ENCODE measurements around the gene STARD3.
"Not testable (repeated sequence)": the region's sequence is repeated elsewhere in the genome, so short reads cannot be mapped to it uniquely, and the experiment has no call there.

Gene STARD3

GRCh38 chr17:39695089-39695474 is 58.1 kb downstream of the STARD3 start:
- DNase-seq (ENCODE audit: low spot score) = no peak

- no peak for DNase-seq (ENCODE audit: low spot score)
These were observed 59.8 kb downstream of the STARD3 start for GRCh38 chr17:39696731-39697130.

- no peak for DNase-seq (ENCODE audit: low spot score)
These were observed 61.0 kb downstream of the STARD3 start for GRCh38 chr17:39697961-39698360.

GRCh38 chr17:39699157-39699817 is 62.3 kb downstream of the STARD3 start:
- not testable (repeated sequence) for DNase-seq (ENCODE audit: low spot score)

GRCh38 chr17:39699818-39700147 is 62.8 kb downstream of the STARD3 start, which contains the start of gene ERBB2:
Gene ERBB2, plus strand, starts transcription at chr17:39700064. Its CDS starts 175 bp downstream, at chr17:39700239.
- DNase-seq (ENCODE audit: low spot score) = no peak

GRCh38 chr17:39700148-39700987 is 63.4 kb downstream of the STARD3 start:
- no peak for DNase-seq (ENCODE audit: low spot score)

- DNase-seq (ENCODE audit: low spot score) = no peak
These were observed 64.3 kb downstream of the STARD3 start for GRCh38 chr17:39701012-39701783.

GRCh38 chr17:39701784-39702422 is 65.0 kb downstream of the STARD3 start:
- no peak for DNase-seq (ENCODE audit: low spot score)

- DNase-seq (ENCODE audit: low spot score) = no peak
These were observed 66.3 kb downstream of the STARD3 start for GRCh38 chr17:39702901-39703893.

- no peak for DNase-seq (ENCODE audit: low spot score)
These were observed 67.0 kb downstream of the STARD3 start for GRCh38 chr17:39703913-39704312.

- DNase-seq (ENCODE audit: low spot score) = no peak
These were observed 68.0 kb downstream of the STARD3 start for GRCh38 chr17:39704821-39705551.

- no peak for DNase-seq (ENCODE audit: low spot score)
These were observed 68.9 kb downstream of the STARD3 start for GRCh38 chr17:39705786-39706348.

- no peak for DNase-seq (ENCODE audit: low spot score)
These were observed 69.4 kb downstream of the STARD3 start for GRCh38 chr17:39706383-39706782.

- DNase-seq (ENCODE audit: low spot score) = peak; percentile 13
These were observed 70.0 kb downstream of the STARD3 start for GRCh38 chr17:39706921-39707337.

GRCh38 chr17:39709319-39709997 is 72.5 kb downstream of the STARD3 start:
- DNase-seq (ENCODE audit: low spot score) = no peak

GRCh38 chr17:39709998-39710964 is 73.3 kb downstream of the STARD3 start:
- DNase-seq (ENCODE audit: low spot score) = no peak

GRCh38 chr17:39711071-39711470 is 74.1 kb downstream of the STARD3 start:
- DNase-seq (ENCODE audit: low spot score) = not testable (repeated sequence)

GRCh38 chr17:39711851-39712250 is 74.9 kb downstream of the STARD3 start:
- no peak for DNase-seq (ENCODE audit: low spot score)

Data from CD4-positive, alpha-beta T cell treated with Interleukin-15 for 4 hours (primary cell).